ENCODE results near the gene NRIP3. TPM values are rescaled to one million over a fixed set of nuclear protein-coding genes. Genes with fewer than 3 reads are reported as not detected.
A peak's percentile ranks its signal among the peaks of the same experiment; 100 is the strongest.
"Not testable (repeated sequence)": the region's sequence is repeated elsewhere in the genome, so short reads cannot be mapped to it uniquely, and the experiment has no call there.

Gene NRIP3
- polyA plus RNA-seq, 2 donors, result 0.08 to 0.22 TPM

- no peaks in the 10 kb centered on the region for H3K4me1 ChIP-seq (ENCODE audit: control insufficient read depth in 2 of 2, insufficient read depth in 2 of 2, low read length in 1 of 2)
- H3K9me3 ChIP-seq (ENCODE audit: control insufficient read depth in 2 of 2, insufficient read depth in 1 of 2, low read depth in 1 of 2, low read length in 1 of 2), result no peaks in the 10 kb centered on the region
- 92 to 94% methylated on average over 5 of the region's 5 CpGs for WGBS, 2 donors
- no peaks in the 10 kb centered on the region for H3K36me3 ChIP-seq (ENCODE audit: control insufficient read depth in 2 of 2, insufficient read depth in 2 of 2, low read length in 1 of 2)
- H3K27ac ChIP-seq (ENCODE audit: low read depth in 2 of 2, low read length in 1 of 2), result no peak overlapping the region
- H3K27me3 ChIP-seq (ENCODE audit: control insufficient read depth in 1 of 2, insufficient read depth in 2 of 2, low read length in 2 of 2), result no peaks in the 10 kb centered on the region
- H3K4me3 ChIP-seq (ENCODE audit: low read depth in 1 of 2, low read length in 2 of 2), result no peak overlapping the region
These were observed 18.3 kb downstream of the NRIP3 start for GRCh38 chr11:8985462-8985861.

GRCh38 chr11:8983552-8983951, 20.2 kb downstream of the NRIP3 start:
- Histone ChIP-seq H3K27me3 (ENCODE audit: control insufficient read depth in 1 of 2, insufficient read depth in 2 of 2, low read length in 2 of 2) (no peaks in the 10 kb centered on the region), H3K4me3 (ENCODE audit: low read depth in 1 of 2, low read length in 2 of 2) (no peak overlapping the region), H3K9me3 (ENCODE audit: control insufficient read depth in 2 of 2, insufficient read depth in 1 of 2, low read depth in 1 of 2, low read length in 1 of 2) (no peaks in the 10 kb centered on the region), H3K36me3 (ENCODE audit: control insufficient read depth in 2 of 2, insufficient read depth in 2 of 2, low read length in 1 of 2) (no peaks in the 10 kb centered on the region), H3K27ac (ENCODE audit: low read depth in 2 of 2, low read length in 1 of 2) (no peak overlapping the region), H3K4me1 (ENCODE audit: control insufficient read depth in 2 of 2, insufficient read depth in 2 of 2, low read length in 1 of 2) (no peaks in the 10 kb centered on the region)
- 67 to 86% methylated on average over 2 of the region's 2 CpGs for WGBS, 2 donors

GRCh38 chr11:8980485-8980884, 23.3 kb downstream of the NRIP3 start:
- 72 to 80% methylated on average over 3 of the region's 3 CpGs for WGBS, 2 donors
- Histone ChIP-seq H3K4me3 (ENCODE audit: low read depth in 1 of 2, low read length in 2 of 2) (no peak overlapping the region), H3K36me3 (ENCODE audit: control insufficient read depth in 2 of 2, insufficient read depth in 2 of 2, low read length in 1 of 2) (no peaks in the 10 kb centered on the region), H3K27me3 (ENCODE audit: control insufficient read depth in 1 of 2, insufficient read depth in 2 of 2, low read length in 2 of 2) (no peaks in the 10 kb centered on the region), H3K4me1 (ENCODE audit: control insufficient read depth in 2 of 2, insufficient read depth in 2 of 2, low read length in 1 of 2) (no peaks in the 10 kb centered on the region), H3K27ac (ENCODE audit: low read depth in 2 of 2, low read length in 1 of 2) (no peak overlapping the region), H3K9me3 (ENCODE audit: control insufficient read depth in 2 of 2, insufficient read depth in 1 of 2, low read depth in 1 of 2, low read length in 1 of 2) (no peaks in the 10 kb centered on the region)

GRCh38 chr11:8979365-8979764, 24.4 kb downstream of the NRIP3 start:
- not testable (repeated sequence) for H3K36me3 ChIP-seq (ENCODE audit: control insufficient read depth in 2 of 2, insufficient read depth in 2 of 2, low read length in 1 of 2); H3K9me3 ChIP-seq (ENCODE audit: control insufficient read depth in 2 of 2, insufficient read depth in 1 of 2, low read depth in 1 of 2, low read length in 1 of 2); H3K4me3 ChIP-seq (ENCODE audit: low read depth in 1 of 2, low read length in 2 of 2); H3K27me3 ChIP-seq (ENCODE audit: control insufficient read depth in 1 of 2, insufficient read depth in 2 of 2, low read length in 2 of 2); H3K27ac ChIP-seq (ENCODE audit: low read depth in 2 of 2, low read length in 1 of 2); H3K4me1 ChIP-seq (ENCODE audit: control insufficient read depth in 2 of 2, insufficient read depth in 2 of 2, low read length in 1 of 2)
- WGBS, 2 donors, result 98% methylated on average over 4 to 5 of the region's 7 CpGs

GRCh38 chr11:8973121-8973520, 30.7 kb downstream of the NRIP3 start:
- H3K4me1 ChIP-seq (ENCODE audit: control insufficient read depth in 2 of 2, insufficient read depth in 2 of 2, low read length in 1 of 2), result no peaks in the 10 kb centered on the region
- H3K27ac ChIP-seq (ENCODE audit: low read depth in 2 of 2, low read length in 1 of 2), result no peak overlapping the region
- no peak overlapping the region for H3K4me3 ChIP-seq (ENCODE audit: low read depth in 1 of 2, low read length in 2 of 2)
- no peaks in the 10 kb centered on the region for H3K9me3 ChIP-seq (ENCODE audit: control insufficient read depth in 2 of 2, insufficient read depth in 1 of 2, low read depth in 1 of 2, low read length in 1 of 2)
- no peaks in the 10 kb centered on the region for H3K36me3 ChIP-seq (ENCODE audit: control insufficient read depth in 2 of 2, insufficient read depth in 2 of 2, low read length in 1 of 2)
- H3K27me3 ChIP-seq (ENCODE audit: control insufficient read depth in 1 of 2, insufficient read depth in 2 of 2, low read length in 2 of 2), result no peaks in the 10 kb centered on the region
- 73 to 80% methylated on average over 3 of the region's 3 CpGs for WGBS, 2 donors

GRCh38 chr11:8971924-8972316, 31.9 kb downstream of the NRIP3 start:
- Histone ChIP-seq H3K9me3 (ENCODE audit: control insufficient read depth in 2 of 2, insufficient read depth in 1 of 2, low read depth in 1 of 2, low read length in 1 of 2) (no peaks in the 10 kb centered on the region), H3K27me3 (ENCODE audit: control insufficient read depth in 1 of 2, insufficient read depth in 2 of 2, low read length in 2 of 2) (no peaks in the 10 kb centered on the region), H3K27ac (ENCODE audit: low read depth in 2 of 2, low read length in 1 of 2) (no peak overlapping the region), H3K36me3 (ENCODE audit: control insufficient read depth in 2 of 2, insufficient read depth in 2 of 2, low read length in 1 of 2) (no peaks in the 10 kb centered on the region), H3K4me3 (ENCODE audit: low read depth in 1 of 2, low read length in 2 of 2) (no peak overlapping the region), H3K4me1 (ENCODE audit: control insufficient read depth in 2 of 2, insufficient read depth in 2 of 2, low read length in 1 of 2) (no peaks in the 10 kb centered on the region)
- 68 to 70% methylated on average over 1 of the region's 1 CpG for WGBS, 2 donors

GRCh38 chr11:8971196-8971923, 32.4 kb downstream of the NRIP3 start:
- no peaks in the 10 kb centered on the region for H3K4me1 ChIP-seq (ENCODE audit: control insufficient read depth in 2 of 2, insufficient read depth in 2 of 2, low read length in 1 of 2)
- no peaks in the 10 kb centered on the region for H3K27me3 ChIP-seq (ENCODE audit: control insufficient read depth in 1 of 2, insufficient read depth in 2 of 2, low read length in 2 of 2)
- no peak overlapping the region for H3K27ac ChIP-seq (ENCODE audit: low read depth in 2 of 2, low read length in 1 of 2)
- no peaks in the 10 kb centered on the region for H3K36me3 ChIP-seq (ENCODE audit: control insufficient read depth in 2 of 2, insufficient read depth in 2 of 2, low read length in 1 of 2)
- no peaks in the 10 kb centered on the region for H3K9me3 ChIP-seq (ENCODE audit: control insufficient read depth in 2 of 2, insufficient read depth in 1 of 2, low read depth in 1 of 2, low read length in 1 of 2)
- WGBS, 2 donors, result 74 to 78% methylated on average over 2 of the region's 2 CpGs
- H3K4me3 ChIP-seq (ENCODE audit: low read depth in 1 of 2, low read length in 2 of 2), result no peak overlapping the region

GRCh38 chr11:8967184-8967583, 36.6 kb downstream of the NRIP3 start:
- 87 to 89% methylated on average over 8 of the region's 8 CpGs for WGBS, 2 donors
- Histone ChIP-seq H3K36me3 (ENCODE audit: control insufficient read depth in 2 of 2, insufficient read depth in 2 of 2, low read length in 1 of 2) (no peaks in the 10 kb centered on the region), H3K27me3 (ENCODE audit: control insufficient read depth in 1 of 2, insufficient read depth in 2 of 2, low read length in 2 of 2) (no peaks in the 10 kb centered on the region), H3K9me3 (ENCODE audit: control insufficient read depth in 2 of 2, insufficient read depth in 1 of 2, low read depth in 1 of 2, low read length in 1 of 2) (no peaks in the 10 kb centered on the region), H3K4me1 (ENCODE audit: control insufficient read depth in 2 of 2, insufficient read depth in 2 of 2, low read length in 1 of 2) (no peaks in the 10 kb centered on the region), H3K27ac (ENCODE audit: low read depth in 2 of 2, low read length in 1 of 2) (no peak overlapping the region), H3K4me3 (ENCODE audit: low read depth in 1 of 2, low read length in 2 of 2) (no peak overlapping the region)

- Histone ChIP-seq H3K4me3 (ENCODE audit: low read depth in 1 of 2, low read length in 2 of 2) (peak within 1 kb of the TSS; percentile 63 to 85), H3K36me3 (ENCODE audit: control insufficient read depth in 2 of 2, insufficient read depth in 2 of 2, low read length in 1 of 2) (no peaks in the 10 kb centered on the region), H3K27ac (ENCODE audit: low read depth in 2 of 2, low read length in 1 of 2) (peak within 1 kb of the TSS; percentile 97 to 98), H3K9me3 (ENCODE audit: control insufficient read depth in 2 of 2, insufficient read depth in 1 of 2, low read depth in 1 of 2, low read length in 1 of 2) (no peaks in the 10 kb centered on the region), H3K27me3 (ENCODE audit: control insufficient read depth in 1 of 2, insufficient read depth in 2 of 2, low read length in 2 of 2) (no peaks in the 10 kb centered on the region), H3K4me1 (ENCODE audit: control insufficient read depth in 2 of 2, insufficient read depth in 2 of 2, low read length in 1 of 2) (no peaks in the 10 kb centered on the region)
- 0 to 1% methylated on average over 66 to 67 of the region's 67 CpGs for WGBS, 2 donors
These were observed 39.2 kb downstream of the NRIP3 start, which contains the start of gene TMEM9B for GRCh38 chr11:8964324-8965320. Gene TMEM9B (minus strand): TSS chr11:8964442. CDS start chr11:8964313, 129 bp downstream.
